H1 (cell line): ENCODE measurements around the gene EPB41L4A. TPM values are rescaled to one million over a fixed set of nuclear protein-coding genes. Genes with fewer than 3 reads are reported as not detected.

Experiments
- CTCF ChIA-PET: fragments of 300-600 bp; sonication (Branson Sonifier 250); formaldehyde crosslinking; loops from one replicate; lab custom pipeline; 2021; ENCODE audit not compliant: partially characterized antibody; lab: Charles Lee
- POLR2A ChIA-PET: fragments of 300-600 bp; sonication (Branson Sonifier 250); formaldehyde crosslinking; loops from one replicate; lab custom pipeline; 2021; ENCODE audit warnings: inconsistent platforms; ENCODE audit not compliant: partially characterized antibody; lab: Charles Lee
- DNase-seq, 2 experiments: peaks; one replicate each; pipeline versions ENCODE4 v3.0.0 to v3.0.0-alpha.2; 2010 to 2022; ENCODE audit warnings: low spot score in 2 of 2, low read depth in 1 of 2, mixed read lengths in 1 of 2
- FAIRE-seq: peaks from 2 replicates; lab custom pipeline; 2011; peaks lifted over from hg19 to GRCh38; lab: Jason Lieb, UNC
- H2AFZ ChIP-seq: 2 replicates; pipeline ENCODE4 v1.8.1; 2012; ENCODE audit warnings: low read length, inconsistent platforms
- H2AK5ac ChIP-seq: 2 replicates; pipeline ENCODE4 v1.6.1; 2013; ENCODE audit warnings: low read depth, low read length
- H2BK120ac ChIP-seq: replicated peaks from 2 replicates; pipeline ENCODE3; 2013; ENCODE audit warnings: low read depth, low read length, inconsistent platforms
- H2BK12ac ChIP-seq: 2 replicates; pipeline ENCODE4 v1.6.1; 2013; ENCODE audit warnings: low read depth, low read length
- H2BK15ac ChIP-seq: 2 replicates; pipeline ENCODE4 v1.6.1; 2013; ENCODE audit warnings: low read length
- H2BK20ac ChIP-seq: 2 replicates; pipeline ENCODE4 v1.6.1; 2013; ENCODE audit warnings: low read length
- H2BK5ac ChIP-seq: 2 replicates; pipeline ENCODE4 v1.6.1; 2013; ENCODE audit warnings: low read depth, low read length
- H3K14ac ChIP-seq: 2 replicates; pipeline ENCODE4 v1.6.1; 2013; ENCODE audit warnings: inconsistent platforms; ENCODE audit not compliant: insufficient read length
- H3K18ac ChIP-seq: 2 replicates; pipeline ENCODE4 v1.6.1; 2013; ENCODE audit warnings: low read length; ENCODE audit errors: extremely low read depth
- H3K23ac ChIP-seq: 2 replicates; pipeline ENCODE4 v1.6.1; 2013; ENCODE audit warnings: inconsistent platforms; ENCODE audit not compliant: insufficient read length
- H3K23me2 ChIP-seq: 2 replicates; pipeline ENCODE4 v1.6.1; 2013; ENCODE audit warnings: low read depth, low read length
- H3K27ac ChIP-seq: 2 replicates; pipeline ENCODE4 v1.6.1; 2011; ENCODE audit warnings: low read depth, low read length, inconsistent platforms
- H3K27me3 ChIP-seq, 4 experiments: replicated peaks in 1 of 4; 1 replicate in 1 of 4; 2 replicates in 3 of 4; pipeline versions ENCODE4 v1.6.1 to v1.8.1; 2011 to 2013; ENCODE audit warnings: low read length in 3 of 4, mild to moderate bottlenecking in 3 of 4, inconsistent platforms in 2 of 4, mixed read lengths in 2 of 4, moderate library complexity in 1 of 4; ENCODE audit not compliant: control insufficient read depth in 3 of 4, insufficient read depth in 3 of 4; ENCODE audit errors: extremely low read depth in 1 of 4
- H3K36me3 ChIP-seq, 4 experiments: 2 replicates each; pipeline versions ENCODE4 v1.6.1 to v1.8.1; 2011 to 2013; ENCODE audit warnings: mild to moderate bottlenecking in 4 of 4, low read length in 3 of 4, moderate library complexity in 2 of 4, control low read depth in 1 of 4, inconsistent platforms in 1 of 4; ENCODE audit not compliant: insufficient read depth in 4 of 4, control insufficient read depth in 2 of 4
- H3K4ac ChIP-seq: replicated peaks from 2 replicates; pipeline ENCODE3; 2013; ENCODE audit warnings: low read length, low read depth, mixed read lengths, inconsistent platforms; ENCODE audit not compliant: insufficient read length
- H3K4me1 ChIP-seq, 4 experiments: replicated peaks in 1 of 4; 1 replicate in 1 of 4; 2 replicates in 3 of 4; pipeline versions ENCODE4 v1.6.1 to v1.8.1; 2011 to 2013; ENCODE audit warnings: low read length in 3 of 4, inconsistent platforms in 2 of 4, mixed read lengths in 1 of 4; ENCODE audit not compliant: insufficient read depth in 4 of 4, control insufficient read depth in 3 of 4
- H3K4me2 ChIP-seq, 2 experiments: 2 replicates each; pipeline versions ENCODE4 v1.6.1 to v1.8.1; 2011 to 2013; ENCODE audit warnings: low read depth in 2 of 2, low read length in 2 of 2, control low read depth in 1 of 2, inconsistent platforms in 1 of 2, mild to moderate bottlenecking in 1 of 2; ENCODE audit not compliant: insufficient read depth in 1 of 2
- H3K4me3 ChIP-seq, 4 experiments: fragments of 200-600, 300-600 bp in 1 of 4; sonication (generic), shearing (Covaris generic), sonication (Bioruptor Twin) in 1 of 4; 2 replicates each; pipeline versions ENCODE4 v1.5.1 to v1.8.1; 2011 to 2016; ENCODE audit warnings: low read length in 4 of 4, low read depth in 3 of 4, control low read depth in 2 of 4, inconsistent platforms in 2 of 4, mild to moderate bottlenecking in 2 of 4, mixed read lengths in 1 of 4, moderate library complexity in 1 of 4; ENCODE audit not compliant: insufficient read depth in 2 of 4; ENCODE audit errors: extremely low read depth in 1 of 4
- H3K56ac ChIP-seq: replicated peaks from 2 replicates; pipeline ENCODE3; 2013; ENCODE audit warnings: low read depth, mild to moderate bottlenecking, mixed read lengths, low read length, inconsistent platforms; ENCODE audit not compliant: insufficient read length
- H3K79me1 ChIP-seq: 2 replicates; pipeline ENCODE4 v1.6.1; 2013; ENCODE audit warnings: low read depth, low read length, control low read depth
- H3K79me2 ChIP-seq, 2 experiments: 2 replicates each; pipeline versions ENCODE4 v1.6.1 to v1.8.1; 2012 to 2013; ENCODE audit warnings: low read length in 2 of 2, mild to moderate bottlenecking in 2 of 2, inconsistent platforms in 1 of 2; ENCODE audit not compliant: insufficient read depth in 2 of 2, control insufficient read depth in 1 of 2
- H3K9ac ChIP-seq, 4 experiments: replicated peaks in 1 of 4; 1 replicate in 1 of 4; 2 replicates in 3 of 4; pipeline versions ENCODE4 v1.6.1 to v1.8.1; 2011 to 2013; ENCODE audit warnings: low read depth in 3 of 4, low read length in 3 of 4, control low read depth in 2 of 4, mild to moderate bottlenecking in 2 of 4, moderate library complexity in 2 of 4, inconsistent platforms in 1 of 4; ENCODE audit errors: extremely low read depth in 1 of 4
- H3K9me3 ChIP-seq, 2 experiments: 2 replicates each; pipeline versions ENCODE4 v1.6.1 to v1.8.1; 2012 to 2013; ENCODE audit warnings: mild to moderate bottlenecking in 2 of 2, moderate library complexity in 2 of 2, control low read depth in 1 of 2, inconsistent platforms in 1 of 2, low read depth in 1 of 2, low read length in 1 of 2, mixed read lengths in 1 of 2; ENCODE audit not compliant: insufficient read depth in 2 of 2
- H4K20me1 ChIP-seq, 2 experiments: replicated peaks in 1 of 2; 2 replicates each; pipeline versions ENCODE3 to v1.8.1; 2011 to 2013; ENCODE audit warnings: inconsistent platforms in 2 of 2, low read length in 2 of 2, mild to moderate bottlenecking in 1 of 2; ENCODE audit not compliant: insufficient read depth in 2 of 2, control insufficient read depth in 1 of 2
- H4K5ac ChIP-seq: 2 replicates; pipeline ENCODE4 v1.6.1; 2013; ENCODE audit warnings: low read length, low read depth, mixed read lengths, inconsistent platforms; ENCODE audit not compliant: insufficient read length
- H4K8ac ChIP-seq: 2 replicates; pipeline ENCODE4 v1.8.0; 2013; ENCODE audit warnings: mild to moderate bottlenecking, moderate library complexity, low read length, inconsistent platforms; ENCODE audit not compliant: insufficient read depth; ENCODE audit errors: extremely low read depth
- H4K91ac ChIP-seq: replicated peaks from 2 replicates; pipeline ENCODE3; 2013; ENCODE audit warnings: low read length, mixed read lengths, inconsistent platforms; ENCODE audit not compliant: insufficient read length
- EP300 ChIP-seq, 2 experiments: IDR thresholded peaks; 1 replicate in 1 of 2; 2 replicates in 1 of 2; pipeline ENCODE4 v1.6.1; 2011 to 2012; ENCODE audit warnings: low read depth in 2 of 2, low read length in 2 of 2, mild to moderate bottlenecking in 2 of 2, borderline replicate concordance in 1 of 2, inconsistent platforms in 1 of 2, moderate library complexity in 1 of 2
- GABPA ChIP-seq: IDR thresholded peaks from 2 replicates; pipeline ENCODE4 v1.6.1; 2011; ENCODE audit warnings: mild to moderate bottlenecking, low read length, moderate library complexity, borderline replicate concordance; ENCODE audit not compliant: insufficient read depth
- KDM1A ChIP-seq: fragments of 200-600, 300-600 bp; sonication (generic); IDR thresholded peaks from 2 replicates; pipeline ENCODE4 v1.7.1; 2016; ENCODE audit warnings: mild to moderate bottlenecking, low read length, borderline replicate concordance
- POU5F1 ChIP-seq: IDR thresholded peaks from 2 replicates; pipeline ENCODE4 v1.6.1; 2011; ENCODE audit warnings: low read depth, mild to moderate bottlenecking, low read length, moderate library complexity
- RNF2 ChIP-seq: fragments of 200-900, 300-1000 bp; sonication (generic); IDR thresholded peaks from 2 replicates; pipeline ENCODE4 v1.7.1; 2016; ENCODE audit warnings: borderline replicate concordance, low read depth, mild to moderate bottlenecking, antibody characterized with exemption, low read length; ENCODE audit not compliant: poor library complexity, severe bottlenecking; ENCODE audit errors: missing control alignments
- SP2 ChIP-seq: IDR thresholded peaks from 2 replicates; pipeline ENCODE4 v1.6.1; 2012; ENCODE audit warnings: mild to moderate bottlenecking, low read length, inconsistent platforms
- WGBS, 2 experiments: shearing (Covaris generic) in 1 of 2; methylation state at CpG; one replicate each; pipeline versions ENCODE4 v1.1.6 to v1.1.7; 2013 to 2015; ENCODE audit warnings: low lambda C conversion rate in 2 of 2, mixed read lengths in 2 of 2, inconsistent platforms in 1 of 2, low coverage in 1 of 2, missing lambda C conversion rate in 1 of 2; ENCODE audit not compliant: insufficient replicate concordance in 2 of 2, insufficient coverage in 1 of 2, insufficient read length in 1 of 2; ENCODE audit errors: extremely low coverage in 1 of 2, missing lambda C conversion rate in 1 of 2; 5-methylcytosine and 5-hydroxymethylcytosine counted together
- polyA plus RNA-seq, 7 experiments: library from polyadenylated mRNA; depleted of rRNA in 3 of 7; stranded (reverse) in 5 of 7; unstranded in 2 of 7; fragments of >200 nt in 5 of 7; fragments of 200-250 nt in 2 of 7; gene quantifications; 1 replicate in 5 of 7; 2 replicates in 1 of 7; 4 replicates in 1 of 7; pipeline versions ENCODE4 v1.2.1 to v1.2.3, GENCODE V29; 2011 to 2013; ENCODE audit warnings: missing spikeins in 2 of 7, mixed read lengths in 2 of 7
- total RNA-seq: library from RNA; stranded (reverse); fragmentation: NEBNext Ultra II Directional; extraction: Animal tissue kit (Norgen Biotek cat#: 25700); gene quantifications from 2 replicates; pipeline ENCODE4 v1.2.1, GENCODE V29; 2021

EPB41L4A gene
- total and polyA plus RNA-seq, 2 of the 8 experiments (the other 6 are each of a cell fraction or from before 2014, with no cell fraction given): 1.6 to 4.6 TPM

GRCh38 chr5:112316731-112317130, 102.3 kb downstream of the EPB41L4A start:
- H2AK5ac ChIP-seq: no peak overlapping the region
- H2BK12ac ChIP-seq: no peak overlapping the region
- no peak overlapping the region for H3K4me2 ChIP-seq
- no peak overlapping the region for H3K14ac ChIP-seq
- H4K20me1 ChIP-seq: no peaks in the 10 kb centered on the region
- H2BK5ac ChIP-seq: no peak overlapping the region
- no peak overlapping the region for H3K56ac ChIP-seq
- H4K5ac ChIP-seq: no peak overlapping the region
- no peaks in the 10 kb centered on the region for H3K23me2 ChIP-seq
- H3K23ac ChIP-seq: no peak overlapping the region
- CTCF ChIA-PET: interaction anchor here (1.2 to 1.7 kb wide), 5 partner anchors 12 to 51 kb away, joined by 3 to 7 read pairs (median 4); no protein-coding TSS in a partner anchor
- H3K27me3 ChIP-seq: no peaks in the 10 kb centered on the region
- no peak overlapping the region for H3K27ac ChIP-seq
- H4K8ac ChIP-seq: no peak overlapping the region
- no peak overlapping the region for H2BK20ac ChIP-seq
- WGBS, 2 experiments: 92% methylated on average over 2 of the region's 2 CpGs; no CpG with 5 or more reads in 1 of the 2 experiments
- H2BK120ac ChIP-seq: no peak overlapping the region
- H3K18ac ChIP-seq: no peak overlapping the region; the same call in 1 of the 2 replicates
- H3K9me3 ChIP-seq: no peaks in the 10 kb centered on the region
- peaks cover 0 to 4% (median 2%) of the 10 kb centered on the region in 4 experiments; a peak in 3 of 7 replicates for H3K4me1 ChIP-seq
- no peak overlapping the region for H3K4me3 ChIP-seq
- H2BK15ac ChIP-seq: no peak overlapping the region
- TF ChIP-seq SP2: no peak
- TF ChIP-seq EP300 (IDR thresholded peaks at IDR 0.05; ENCODE audit: borderline replicate concordance in 1 of 2, low read depth in 2 of 2, low read length in 2 of 2): no peak
- TF ChIP-seq POU5F1: no peak
- TF ChIP-seq RNF2: no peak
- no peak for TF ChIP-seq GABPA
- no peak for TF ChIP-seq KDM1A
- TF ChIP-seq, all 59 proteins: peak for 0
- Histone ChIP-seq H3K36me3 (no peaks in the 10 kb centered on the region; a peak in 1 of 8 replicates), H4K91ac (no peak overlapping the region), H3K4ac (no peak overlapping the region), H2AFZ (no peak overlapping the region), H3K79me2 (no peaks in the 10 kb centered on the region), H3K9ac (no peak overlapping the region), H3K79me1 (no peaks in the 10 kb centered on the region)
- POLR2A ChIA-PET: no interaction called here
- FAIRE-seq (no peak), DNase-seq (no peak)
